Esophagus muscularis mucosa (tissue), 4 donors: ENCODE results near the gene MED22. TPM values are rescaled to one million over a fixed set of nuclear protein-coding genes. Genes with fewer than 3 reads are reported as not detected.
"Not testable (repeated sequence)": the region's sequence is repeated elsewhere in the genome, so short reads cannot be mapped to it uniquely, and the experiment has no call there.

Source experiments
- DNase-seq: peaks from one replicate; pipeline ENCODE4 v3.0.0-alpha.2; 2017; ENCODE audit errors: extremely low spot score
- H3K27ac ChIP-seq, 4 donors: fragments of 200-600 bp; sonication (generic); replicated peaks in 1 of 4; 1 replicate in 3 of 4; 2 replicates in 1 of 4; pipeline ENCODE4 v1.5.1; 2016 to 2019; ENCODE audit warnings: mild to moderate bottlenecking in 1 of 4
- H3K27me3 ChIP-seq, 4 donors: fragments of 200-600 bp; sonication (generic); one replicate each; pipeline versions ENCODE4 v1.5.1 to v1.6.0; 2016 to 2019
- H3K36me3 ChIP-seq, 4 donors: fragments of 200-600 bp; sonication (generic); one replicate each; pipeline ENCODE4 v1.5.1; 2016 to 2019
- H3K4me1 ChIP-seq, 4 donors: fragments of 200-600 bp; sonication (generic); one replicate each; pipeline ENCODE4 v1.5.1; 2016 to 2019
- H3K4me3 ChIP-seq, 4 donors: fragments of 200-600 bp; sonication (generic); 1 replicate in 2 of 4; 2 replicates in 2 of 4; pipeline ENCODE4 v1.5.1; 2016 to 2019; ENCODE audit warnings: mild to moderate bottlenecking in 4 of 4, moderate library complexity in 1 of 4
- H3K9me3 ChIP-seq, 4 donors: fragments of 200-600 bp; sonication (generic); 1 replicate in 3 of 4; 2 replicates in 1 of 4; pipeline ENCODE4 v1.5.1; 2016 to 2019
- CTCF ChIP-seq, 3 experiments: fragments of 200-600 bp in 2 of 3; fragments of 450-650 bp in 1 of 3; sonication (generic) in 2 of 3; IDR thresholded peaks; one replicate each; pipeline ENCODE4 v1.5.1; 2017 to 2019; ENCODE audit warnings: antibody characterized with exemption in 3 of 3, mild to moderate bottlenecking in 2 of 3, moderate library complexity in 1 of 3
- EP300 ChIP-seq: sonication (generic); formaldehyde crosslinking; IDR thresholded peaks from one replicate; pipeline ENCODE4 v1.6.1; 2017; ENCODE audit warnings: antibody characterized with exemption
- POLR2A ChIP-seq: fragments of 450-650 bp; IDR thresholded peaks from one replicate; pipeline ENCODE4 v1.6.1; 2017; ENCODE audit warnings: antibody characterized with exemption, moderate library complexity, mild to moderate bottlenecking, low read depth
- POLR2AphosphoS5 ChIP-seq, 2 donors: sonication (generic); formaldehyde crosslinking; IDR thresholded peaks; one replicate each; pipeline ENCODE4 v1.6.1; 2017; ENCODE audit warnings: antibody characterized with exemption in 2 of 2
- WGBS: methylation state at CpG from one replicate; pipeline ENCODE4 v1.1.5; 2018; 5-methylcytosine and 5-hydroxymethylcytosine counted together
- intact Hi-C: fragments of 100-400 bp; cut with DNase I; formaldehyde crosslinking; loops from one replicate; pipeline ENCODE4 v1.15.1; 2023
- total RNA-seq, 4 donors: library from RNA; depleted of rRNA; stranded (reverse); fragments of >200 nt; gene quantifications; one replicate each; pipeline versions ENCODE4 v1.1.0 to v1.2.1, GENCODE V29; 2016

The MED22 gene
- total RNA-seq, 4 donors from 2014 or later = 20.0 to 44.6 (median 35.5) TPM

DNA sequence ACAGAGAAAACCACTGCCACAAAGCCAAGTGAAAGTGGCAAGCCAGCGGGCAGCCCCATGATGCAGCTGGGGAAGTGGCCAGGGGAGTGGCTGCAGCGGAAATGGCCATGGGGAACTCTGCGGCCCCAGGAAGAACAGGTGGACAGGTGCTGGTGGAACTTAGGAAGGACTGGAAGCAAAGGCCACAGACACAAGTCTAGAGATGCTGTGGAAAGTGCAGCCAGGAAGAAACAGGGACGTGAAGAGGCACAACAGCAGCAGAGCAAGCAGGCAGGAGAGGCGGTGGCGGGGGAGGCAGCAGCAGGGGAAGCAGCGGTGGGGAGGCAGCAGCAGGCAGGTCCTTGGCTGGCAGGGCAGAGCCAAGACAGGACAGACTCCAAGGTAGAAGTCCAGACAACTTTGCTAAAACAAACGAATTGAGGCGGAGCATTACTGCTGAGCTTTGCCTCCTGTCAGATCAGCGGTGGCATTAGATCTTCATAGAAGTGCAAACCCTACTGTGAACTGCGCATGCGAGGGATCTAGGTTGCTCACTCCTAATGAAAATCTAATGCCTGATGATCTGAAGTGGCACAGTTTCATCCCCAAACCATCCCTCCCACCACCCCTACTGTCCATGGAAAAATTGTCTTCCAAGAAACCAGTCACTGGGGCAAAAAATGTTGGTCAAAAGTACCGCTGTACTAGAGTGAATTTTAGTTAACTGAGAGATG lies 23.8 kb downstream of the MED22 start:
- no peaks in the 10 kb centered on the region for H3K4me1 ChIP-seq
- TF ChIP-seq EP300 = no peak
- TF ChIP-seq POLR2AphosphoS5 (IDR thresholded peaks at IDR 0.05) = no peak
- TF ChIP-seq POLR2A = no peak
- no peak for TF ChIP-seq CTCF (IDR thresholded peaks at IDR 0.05)
- no peaks in the 10 kb centered on the region for H3K27me3 ChIP-seq
- no peak overlapping the region for H3K4me3 ChIP-seq
- intact Hi-C loops = no loop called here
- no peak for DNase-seq
- no peak overlapping the region for H3K27ac ChIP-seq
- H3K9me3 ChIP-seq = no peaks in the 10 kb centered on the region
- WGBS = 84% methylated on average over 13 of the region's 13 CpGs
- H3K36me3 ChIP-seq = no peaks in the 10 kb centered on the region

GRCh38 chr9:133323211-133323610 lies 24.7 kb downstream of the MED22 start:
- DNase-seq = no peak
- Histone ChIP-seq H3K27ac (no peak overlapping the region), H3K9me3 (no peaks in the 10 kb centered on the region), H3K27me3 (peaks cover 0 to 4% (median 0%) of the 10 kb centered on the region in 4 donors), H3K4me1 (no peaks in the 10 kb centered on the region), H3K4me3 (no peak overlapping the region), H3K36me3 (no peaks in the 10 kb centered on the region)
- intact Hi-C loops = no loop called here
- TF ChIP-seq POLR2A (no peak), CTCF (IDR thresholded peaks at IDR 0.05) (no peak), POLR2AphosphoS5 (IDR thresholded peaks at IDR 0.05) (no peak)
- WGBS = 85% methylated on average over 10 of the region's 10 CpGs

DNA sequence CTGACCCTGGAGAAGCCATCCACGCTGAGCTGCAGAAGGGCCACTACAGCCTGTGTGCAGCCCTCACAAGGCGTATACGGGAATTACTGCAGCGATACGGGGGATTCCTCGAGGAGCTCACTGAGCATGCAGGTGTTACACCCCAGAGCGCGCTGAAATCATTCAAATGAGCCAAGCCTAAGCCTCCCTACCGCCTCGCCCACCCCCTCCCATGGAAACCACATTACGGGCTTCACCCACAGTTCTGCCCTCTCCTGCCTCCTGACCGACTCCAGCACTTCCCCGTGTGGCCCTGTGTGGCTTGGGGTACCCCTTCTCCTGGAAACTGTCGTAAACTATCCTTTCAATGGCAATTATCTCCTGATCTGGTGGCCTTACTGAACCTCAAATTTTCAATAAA lies 25.2 kb downstream of the MED22 start:
- no peaks in the 10 kb centered on the region for H3K4me1 ChIP-seq
- H3K9me3 ChIP-seq = no peaks in the 10 kb centered on the region
- no peak overlapping the region for H3K4me3 ChIP-seq
- intact Hi-C loops = no loop called here
- TF ChIP-seq POLR2A = no peak
- no peak for TF ChIP-seq POLR2AphosphoS5 (IDR thresholded peaks at IDR 0.05)
- TF ChIP-seq CTCF (IDR thresholded peaks at IDR 0.05) = no peak
- no peak overlapping the region for H3K27ac ChIP-seq
- 84% methylated on average over 10 of the region's 14 CpGs for WGBS
- peaks cover 0 to 4% (median 0%) of the 10 kb centered on the region in 4 donors for H3K27me3 ChIP-seq
- H3K36me3 ChIP-seq = no peaks in the 10 kb centered on the region
- no peak for DNase-seq

DNA sequence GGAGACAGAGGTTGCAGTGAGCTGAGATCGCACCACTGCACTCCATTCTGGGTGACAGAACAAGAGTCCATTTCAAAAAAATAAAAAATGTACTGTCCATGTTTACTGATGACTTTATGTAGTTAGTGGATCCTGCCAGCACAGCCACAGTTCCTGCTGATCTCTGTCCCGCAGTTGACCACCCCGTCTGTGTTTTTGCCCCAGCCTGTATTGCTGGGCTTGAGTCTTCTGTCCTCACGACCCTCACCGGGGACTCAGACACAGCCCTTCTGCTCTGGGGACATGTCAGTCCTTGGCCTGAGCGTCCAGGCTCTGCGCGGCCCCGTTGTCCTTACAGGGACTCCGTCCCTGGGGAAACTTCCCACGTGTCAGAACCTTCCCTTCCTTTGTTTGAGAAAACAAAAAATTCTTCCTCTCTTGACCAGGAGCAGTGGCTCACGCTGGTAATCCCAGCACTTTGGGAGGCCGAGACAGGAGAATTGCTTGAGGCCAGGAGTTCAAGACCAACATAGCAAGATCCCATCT lies 26.5 kb downstream of the MED22 start:
- H3K4me1 ChIP-seq = no peaks in the 10 kb centered on the region
- H3K36me3 ChIP-seq = no peaks in the 10 kb centered on the region
- no peak overlapping the region for H3K4me3 ChIP-seq
- no peaks in the 10 kb centered on the region for H3K9me3 ChIP-seq
- intact Hi-C loops = no loop called here
- peaks cover 0 to 9% (median 0%) of the 10 kb centered on the region in 4 donors for H3K27me3 ChIP-seq
- no peak overlapping the region for H3K27ac ChIP-seq
- WGBS = 86% methylated on average over 13 of the region's 13 CpGs
- no peak for DNase-seq
- no peak for TF ChIP-seq POLR2A
- no peak for TF ChIP-seq POLR2AphosphoS5 (IDR thresholded peaks at IDR 0.05)
- no peak for TF ChIP-seq CTCF (IDR thresholded peaks at IDR 0.05)
- no peak for TF ChIP-seq EP300

- H3K36me3 ChIP-seq = no peaks in the 10 kb centered on the region
- WGBS = 70% methylated on average over 8 of the region's 13 CpGs
- DNase-seq = no peak
- H3K4me1 ChIP-seq = no peaks in the 10 kb centered on the region
- H3K9me3 ChIP-seq = no peaks in the 10 kb centered on the region
- no peak overlapping the region for H3K4me3 ChIP-seq
- intact Hi-C loops = no loop called here
- peaks cover 0 to 9% (median 0%) of the 10 kb centered on the region in 4 donors for H3K27me3 ChIP-seq
- TF ChIP-seq CTCF (IDR thresholded peaks at IDR 0.05) (no peak), POLR2AphosphoS5 (IDR thresholded peaks at IDR 0.05) (no peak), EP300 (no peak), POLR2A (no peak)
- no peak overlapping the region for H3K27ac ChIP-seq
Observed at GRCh38 chr9:133320421-133320881, 27.5 kb downstream of the MED22 start.

DNA sequence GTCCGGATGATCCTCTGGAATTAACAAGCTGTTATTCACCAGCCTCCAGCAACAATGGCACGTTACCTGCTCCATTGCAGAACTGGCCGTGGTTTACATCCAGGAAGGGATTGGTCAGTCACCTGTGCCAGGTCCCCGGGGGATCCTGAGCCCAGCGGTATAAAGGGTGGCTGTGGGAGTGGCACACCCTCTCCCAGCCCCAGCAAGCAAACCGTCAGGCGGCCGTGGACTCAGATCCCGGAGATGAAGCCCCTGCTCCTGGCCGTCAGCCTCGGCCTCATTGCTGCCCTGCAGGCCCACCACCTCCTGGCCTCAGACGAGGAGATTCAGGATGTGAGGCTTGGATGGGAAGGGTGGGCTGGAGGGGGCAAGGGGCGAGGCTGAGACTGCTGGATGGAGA lies 30.4 kb downstream of the MED22 start:
- H3K4me1 ChIP-seq, DNase-seq, H3K27ac ChIP-seq, H3K9me3 ChIP-seq, intact Hi-C loops, H3K36me3 ChIP-seq, H3K4me3 ChIP-seq, H3K27me3 ChIP-seq: not testable (repeated sequence)
- 85% methylated on average over 6 of the region's 13 CpGs for WGBS
